SK-N-SH treated with all-trans-retinoic acid at 6 μM for 48 hours (cell line): ENCODE data around the gene TSKU.

Source experiments
- RARB ChIP-seq: fragments of 250-450 bp; sonication (Bioruptor Pico); IDR thresholded peaks from 2 replicates; pipeline ENCODE4 v1.8.0; 2021; ENCODE audit warnings: mild to moderate bottlenecking, moderate library complexity
- TOX ChIP-seq: fragments of 250-450 bp; sonication (Bioruptor Pico); IDR thresholded peaks from 2 replicates; pipeline ENCODE4 v1.8.0; 2021; ENCODE audit warnings: mild to moderate bottlenecking, moderate library complexity, borderline replicate concordance
- TF ChIP-seq, protein P1 (sequence below): fragments of 250-450 bp; sonication (Bioruptor Pico); IDR thresholded peaks from 2 replicates; pipeline ENCODE4 v1.8.0; 2020; ENCODE audit warnings: mild to moderate bottlenecking, moderate library complexity, borderline replicate concordance

GRCh38 chr11:76825726-76826396 is 42.7 kb downstream of the TSKU start:
- TF ChIP-seq TOX (CRISPR knock-in tag) (no peak), RARB (CRISPR knock-in tag) (no peak)
- TF ChIP-seq, protein P1, sequence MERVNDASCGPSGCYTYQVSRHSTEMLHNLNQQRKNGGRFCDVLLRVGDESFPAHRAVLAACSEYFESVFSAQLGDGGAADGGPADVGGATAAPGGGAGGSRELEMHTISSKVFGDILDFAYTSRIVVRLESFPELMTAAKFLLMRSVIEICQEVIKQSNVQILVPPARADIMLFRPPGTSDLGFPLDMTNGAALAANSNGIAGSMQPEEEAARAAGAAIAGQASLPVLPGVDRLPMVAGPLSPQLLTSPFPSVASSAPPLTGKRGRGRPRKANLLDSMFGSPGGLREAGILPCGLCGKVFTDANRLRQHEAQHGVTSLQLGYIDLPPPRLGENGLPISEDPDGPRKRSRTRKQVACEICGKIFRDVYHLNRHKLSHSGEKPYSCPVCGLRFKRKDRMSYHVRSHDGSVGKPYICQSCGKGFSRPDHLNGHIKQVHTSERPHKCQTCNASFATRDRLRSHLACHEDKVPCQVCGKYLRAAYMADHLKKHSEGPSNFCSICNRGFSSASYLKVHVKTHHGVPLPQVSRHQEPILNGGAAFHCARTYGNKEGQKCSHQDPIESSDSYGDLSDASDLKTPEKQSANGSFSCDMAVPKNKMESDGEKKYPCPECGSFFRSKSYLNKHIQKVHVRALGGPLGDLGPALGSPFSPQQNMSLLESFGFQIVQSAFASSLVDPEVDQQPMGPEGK (CRISPR knock-in tag), result no peak
